ENCODE measurements around the gene CLCN7.

DNA sequence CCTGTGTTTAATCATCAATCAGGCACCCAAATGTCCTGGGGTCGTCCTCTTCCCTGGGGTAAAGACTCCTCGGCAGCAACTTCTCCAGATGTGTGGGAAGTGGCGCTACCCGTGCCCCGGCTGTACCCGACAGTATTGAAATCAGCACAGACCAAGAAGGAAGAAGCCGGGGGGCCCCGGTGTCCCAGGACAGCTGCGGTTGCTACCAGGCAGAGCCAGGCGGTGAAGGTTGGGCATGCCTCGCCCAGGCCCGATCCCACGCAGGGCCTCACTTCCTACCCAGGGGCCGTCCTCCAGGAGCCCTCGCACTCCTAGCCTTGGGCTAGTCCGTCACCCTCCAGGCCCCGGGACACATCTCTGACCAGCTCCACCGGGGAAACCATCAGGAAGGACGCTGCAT lies 21.5 kb downstream of the CLCN7 start:
- no peak for TF ChIP-seq POLR2A (IDR thresholded peaks at IDR 0.05; ENCODE audit: low read depth, low read length)
- no peak for TF ChIP-seq POLR2AphosphoS5 (IDR thresholded peaks at IDR 0.05; ENCODE audit: low read depth, low read length)
- TF ChIP-seq TAF1 (IDR thresholded peaks at IDR 0.05; ENCODE audit: borderline replicate concordance, low read depth, low read length) = no peak
